ENCODE results near the gene SLC66A1. TPM values are rescaled to one million over a fixed set of nuclear protein-coding genes. Genes with fewer than 3 reads are reported as not detected.
"Not testable (repeated sequence)": the region's sequence is repeated elsewhere in the genome, so short reads cannot be mapped to it uniquely, and the experiment has no call there.

The SLC66A1 gene
- total and polyA plus RNA-seq, 3 experiments from 2014 or later = 5.7 to 10.4 (median 8.6) TPM

DNA sequence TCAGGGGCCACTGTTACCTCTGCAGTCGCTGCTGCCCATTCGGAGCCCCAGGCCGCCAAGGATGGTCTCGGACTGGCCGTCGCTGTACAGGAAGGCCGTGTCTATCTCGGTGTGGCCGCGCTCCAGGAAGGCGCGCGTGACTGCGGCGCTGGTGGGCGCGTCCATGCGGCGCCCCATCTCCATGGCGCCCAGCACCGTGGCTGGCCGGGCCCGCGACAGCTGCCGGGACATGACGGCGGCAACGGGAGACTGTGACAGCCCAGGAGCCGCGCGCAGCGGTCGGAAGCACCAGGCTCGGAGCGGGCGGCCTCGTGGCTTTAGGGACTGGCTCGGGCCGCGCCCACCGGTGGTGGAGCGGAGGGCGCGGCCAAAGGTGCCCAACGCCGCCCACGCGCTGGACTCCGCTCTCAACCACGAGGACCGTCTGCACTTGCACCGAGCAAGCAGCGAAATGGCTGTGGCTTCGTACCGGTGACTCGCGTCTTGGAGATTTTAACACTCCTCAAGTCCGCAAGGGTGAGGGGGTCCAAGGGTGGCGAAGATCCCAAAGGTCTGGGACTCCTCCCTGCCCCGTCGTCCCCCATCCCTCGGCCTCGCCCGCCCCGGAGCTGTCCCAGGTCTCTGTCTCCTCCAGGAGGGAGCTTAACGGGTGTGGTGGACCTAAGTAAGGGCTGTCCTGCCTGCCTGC lies 38.1 kb upstream of the SLC66A1 start:
- POLR2A ChIA-PET; DNase-seq; H3K4me3 ChIP-seq (ENCODE audit: low read length); CTCF ChIA-PET; H3K27ac ChIP-seq (ENCODE audit: low read depth, low read length); H3K4me1 ChIP-seq (ENCODE audit: insufficient read depth, low read length); H3K4me1 Mint-ChIP-seq; H3K27ac Mint-ChIP-seq; H3K9me3 ChIP-seq (ENCODE audit: low read length); H3K4me3 Mint-ChIP-seq; H3K27me3 ChIP-seq (ENCODE audit: insufficient read depth, low read length, poor library complexity, severe bottlenecking); H3K36me3 ChIP-seq (ENCODE audit: insufficient read depth, low read length): not testable (repeated sequence)
- peaks cover 0 to 12% (median 0%) of the 10 kb centered on the region in 3 donors for H3K36me3 Mint-ChIP-seq
- peaks cover 14 to 26% of the 10 kb centered on the region in 2 donors for H3K27me3 Mint-ChIP-seq
- H3K9me3 Mint-ChIP-seq = peaks cover 2 to 10% (median 6%) of the 10 kb centered on the region in 5 donors

DNA sequence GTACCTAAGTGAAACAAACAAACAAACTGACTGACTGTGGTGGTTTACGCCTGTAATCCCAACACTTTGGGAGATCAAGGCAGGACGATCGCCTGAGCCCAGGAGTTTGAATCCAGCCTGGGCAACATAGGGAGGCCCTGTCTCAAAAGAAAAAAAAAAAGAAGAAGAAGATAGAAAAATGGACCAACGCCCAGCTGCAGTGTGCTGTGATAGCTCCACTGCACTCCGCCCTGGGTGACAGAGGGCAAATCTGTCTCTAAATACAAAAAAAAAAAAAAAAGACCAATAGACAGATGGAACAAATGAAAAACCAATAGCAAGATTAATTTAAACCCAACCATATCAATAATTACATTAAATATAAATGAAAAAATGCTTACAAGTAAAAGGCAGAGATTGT lies 37.5 kb upstream of the SLC66A1 start:
- H3K27ac Mint-ChIP-seq = no peak overlapping the region
- Histone ChIP-seq H3K36me3 (ENCODE audit: insufficient read depth, low read length) (no peaks in the 10 kb centered on the region), H3K4me1 (ENCODE audit: insufficient read depth, low read length) (no peaks in the 10 kb centered on the region), H3K27me3 (ENCODE audit: insufficient read depth, low read length, poor library complexity, severe bottlenecking) (peaks cover 4% of the 10 kb centered on the region), H3K27ac (ENCODE audit: low read depth, low read length) (no peak overlapping the region), H3K4me3 (ENCODE audit: low read length) (no peak overlapping the region), H3K9me3 (ENCODE audit: low read length) (no peaks in the 10 kb centered on the region)
- H3K36me3 Mint-ChIP-seq = peaks cover 0 to 12% (median 0%) of the 10 kb centered on the region in 3 donors
- POLR2A ChIA-PET = no interaction called here
- H3K9me3 Mint-ChIP-seq = peaks cover 2 to 10% (median 6%) of the 10 kb centered on the region in 5 donors
- CTCF ChIA-PET = no interaction called here
- H3K4me1 Mint-ChIP-seq = peaks cover 0 to 5% (median 4%) of the 10 kb centered on the region in 3 donors
- DNase-seq = no peak
- no peak overlapping the region for H3K4me3 Mint-ChIP-seq
- H3K27me3 Mint-ChIP-seq = peaks cover 14 to 26% of the 10 kb centered on the region in 2 donors

DNA sequence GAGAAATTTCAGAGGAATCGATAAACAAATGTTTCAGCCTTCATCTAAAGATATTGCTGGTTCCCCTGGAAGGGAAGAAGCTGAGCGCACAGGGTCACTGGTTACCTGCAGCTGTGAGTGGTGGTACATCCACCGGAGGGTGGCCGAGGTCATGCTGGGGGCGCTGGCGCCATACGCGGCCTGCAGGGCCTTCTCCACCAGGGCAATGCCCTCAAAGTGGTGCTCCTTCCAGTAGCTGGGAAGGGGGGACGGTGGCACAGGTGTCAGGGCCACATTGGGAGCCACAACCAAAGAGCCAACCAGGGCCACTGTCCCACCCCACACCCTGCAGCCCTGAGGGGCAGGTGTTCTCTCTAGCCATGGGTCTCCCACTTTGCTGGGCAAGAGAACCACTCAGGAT lies 28.2 kb upstream of the SLC66A1 start:
- DNase-seq = no peak
- POLR2A ChIA-PET = no interaction called here
- CTCF ChIA-PET = no interaction called here
- no peaks in the 10 kb centered on the region for H3K27me3 ChIP-seq (ENCODE audit: insufficient read depth, low read length, poor library complexity, severe bottlenecking)
- H3K27ac ChIP-seq (ENCODE audit: low read depth, low read length) = no peak overlapping the region
- H3K9me3 Mint-ChIP-seq = no peaks in the 10 kb centered on the region
- no peak overlapping the region for H3K4me3 ChIP-seq (ENCODE audit: low read length)
- peaks cover 0 to 2% (median 0%) of the 10 kb centered on the region in 3 donors for H3K36me3 Mint-ChIP-seq
- no peaks in the 10 kb centered on the region for H3K9me3 ChIP-seq (ENCODE audit: low read length)
- H3K4me1 Mint-ChIP-seq = peaks cover 3 to 6% (median 3%) of the 10 kb centered on the region in 3 donors
- no peaks in the 10 kb centered on the region for H3K4me1 ChIP-seq (ENCODE audit: insufficient read depth, low read length)
- no peak overlapping the region for H3K27ac Mint-ChIP-seq
- no peaks in the 10 kb centered on the region for H3K36me3 ChIP-seq (ENCODE audit: insufficient read depth, low read length)
- H3K4me3 Mint-ChIP-seq = no peak overlapping the region
- peaks cover 0 to 9% of the 10 kb centered on the region in 2 donors for H3K27me3 Mint-ChIP-seq

DNA sequence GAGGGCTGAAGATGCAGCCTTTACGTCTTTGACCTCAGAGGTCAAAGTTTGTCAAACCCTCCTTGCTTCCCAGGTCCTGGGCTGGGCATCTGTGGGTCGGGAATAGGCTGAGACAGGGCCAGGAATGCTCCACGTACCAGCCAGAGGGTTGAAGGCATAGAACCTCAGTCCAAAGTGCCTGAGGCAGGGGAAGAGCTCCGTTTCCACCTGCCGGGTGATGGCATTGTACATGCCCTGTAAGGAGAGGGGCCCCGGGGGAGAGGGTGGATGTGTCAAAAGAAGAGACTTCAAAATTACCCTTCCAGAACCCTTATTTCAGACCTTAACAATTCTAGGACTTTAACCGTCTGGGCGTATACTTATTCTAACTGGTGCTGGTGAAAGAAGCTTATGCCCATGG lies 27.2 kb upstream of the SLC66A1 start:
- no peaks in the 10 kb centered on the region for H3K9me3 ChIP-seq (ENCODE audit: low read length)
- H3K27ac ChIP-seq (ENCODE audit: low read depth, low read length) = no peak overlapping the region
- Mint-ChIP-seq H3K27me3 (peaks cover 0 to 18% of the 10 kb centered on the region in 2 donors), H3K4me1 (peaks cover 3 to 10% (median 6%) of the 10 kb centered on the region in 3 donors), H3K27ac (no peak overlapping the region), H3K9me3 (no peaks in the 10 kb centered on the region), H3K4me3 (no peak overlapping the region), H3K36me3 (peaks cover 0 to 2% (median 0%) of the 10 kb centered on the region in 3 donors)
- no peaks in the 10 kb centered on the region for H3K4me1 ChIP-seq (ENCODE audit: insufficient read depth, low read length)
- CTCF ChIA-PET = no interaction called here
- POLR2A ChIA-PET = no interaction called here
- no peaks in the 10 kb centered on the region for H3K27me3 ChIP-seq (ENCODE audit: insufficient read depth, low read length, poor library complexity, severe bottlenecking)
- H3K36me3 ChIP-seq (ENCODE audit: insufficient read depth, low read length) = no peaks in the 10 kb centered on the region
- H3K4me3 ChIP-seq (ENCODE audit: low read length) = no peak overlapping the region
- DNase-seq = no peak

DNA sequence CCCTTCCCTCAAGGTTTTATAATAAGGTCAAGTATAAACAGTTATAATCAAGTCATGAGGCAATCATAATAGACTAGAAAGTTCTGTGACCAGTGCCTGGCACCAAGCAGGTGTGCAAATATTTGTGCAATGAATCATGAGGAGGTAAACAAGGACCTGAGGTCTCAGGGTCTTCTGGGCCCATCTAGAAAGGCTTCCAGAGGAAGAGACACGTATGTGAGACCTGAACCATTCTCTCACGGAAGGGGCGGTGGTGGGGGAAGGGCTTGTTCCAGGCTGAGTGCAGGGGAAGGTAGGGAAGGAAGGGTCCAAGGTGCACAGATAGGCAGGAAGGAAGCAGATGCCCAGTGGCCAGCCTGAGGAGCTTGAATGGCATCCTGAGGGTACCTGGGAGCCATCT lies 26.8 kb upstream of the SLC66A1 start:
- H3K9me3 Mint-ChIP-seq; H3K27ac Mint-ChIP-seq; H3K4me3 ChIP-seq (ENCODE audit: low read length); DNase-seq; H3K27me3 ChIP-seq (ENCODE audit: insufficient read depth, low read length, poor library complexity, severe bottlenecking); H3K27ac ChIP-seq (ENCODE audit: low read depth, low read length); H3K4me3 Mint-ChIP-seq; H3K9me3 ChIP-seq (ENCODE audit: low read length); H3K4me1 ChIP-seq (ENCODE audit: insufficient read depth, low read length); H3K36me3 ChIP-seq (ENCODE audit: insufficient read depth, low read length); CTCF ChIA-PET; POLR2A ChIA-PET; H3K36me3 Mint-ChIP-seq: not testable (repeated sequence)
- Mint-ChIP-seq H3K4me1 (peaks cover 3 to 10% (median 6%) of the 10 kb centered on the region in 3 donors), H3K27me3 (peaks cover 0 to 22% of the 10 kb centered on the region in 2 donors)

DNA sequence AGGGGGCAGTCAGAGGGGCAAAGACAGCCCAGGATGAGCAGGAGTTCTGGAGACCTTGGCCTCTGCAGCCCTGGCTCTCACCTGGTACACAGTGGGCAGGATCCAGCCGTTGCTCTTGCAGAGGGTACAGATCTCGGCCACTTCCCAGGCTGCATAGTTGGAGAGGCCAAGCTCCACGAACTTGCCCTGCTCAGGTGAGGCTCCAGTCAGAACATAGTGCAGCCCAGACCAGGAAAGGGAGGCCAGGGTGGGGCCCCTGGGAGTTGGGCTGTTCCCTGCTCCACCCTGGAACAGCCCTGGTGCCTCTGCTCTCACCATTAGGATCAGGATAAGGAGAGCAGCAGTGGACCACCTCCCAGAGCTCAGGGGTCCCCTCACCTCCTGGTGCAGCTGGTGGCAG lies 26.3 kb upstream of the SLC66A1 start:
- not testable (repeated sequence) for H3K4me3 ChIP-seq (ENCODE audit: low read length)

DNA sequence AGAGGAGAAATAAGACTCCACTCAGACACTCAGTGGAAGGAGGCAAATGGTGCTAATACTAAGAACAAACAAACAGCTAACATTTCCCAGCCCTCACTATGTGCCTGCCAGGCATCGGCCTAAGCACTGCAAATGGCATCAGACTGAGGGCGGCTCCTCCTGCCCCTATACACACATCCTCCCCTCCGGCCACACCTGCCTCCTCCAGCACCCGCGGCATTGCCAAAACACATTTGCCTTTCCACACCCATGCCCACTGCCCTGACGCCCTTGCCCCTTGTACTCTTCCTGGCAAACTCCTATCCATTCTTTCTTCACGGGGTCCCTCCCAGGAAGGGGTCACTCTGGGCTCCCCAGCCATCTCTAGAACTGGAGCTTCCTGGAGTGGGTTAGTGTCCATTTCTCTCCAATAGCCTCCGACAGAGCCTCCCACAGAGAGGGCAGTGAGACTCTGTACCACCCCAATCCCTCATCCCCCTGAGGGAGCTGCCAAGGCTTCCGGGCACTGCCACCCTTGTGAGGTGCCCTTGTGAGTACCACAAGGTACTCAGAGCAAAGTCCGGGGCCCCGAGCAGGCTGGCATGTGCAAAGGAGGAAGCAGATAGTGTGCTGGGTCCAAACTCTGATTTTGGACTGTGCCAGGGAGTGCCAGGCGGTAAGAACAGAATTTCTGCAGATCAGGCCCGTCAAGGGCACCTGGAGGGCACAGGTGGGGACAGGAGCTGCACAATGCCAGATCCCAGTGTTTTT lies 24.5 kb upstream of the SLC66A1 start:
- Mint-ChIP-seq H3K36me3 (peaks cover 0 to 8% (median 0%) of the 10 kb centered on the region in 3 donors), H3K4me3 (peak overlapping the region; percentile 16 to 72 (median 67)), H3K27me3 (peaks cover 0 to 22% of the 10 kb centered on the region in 2 donors), H3K4me1 (peaks cover 3 to 10% (median 6%) of the 10 kb centered on the region in 3 donors), H3K27ac (peak overlapping the region in 2 of 8 donors; percentile 47 to 54), H3K9me3 (peaks cover 0 to 4% (median 0%) of the 10 kb centered on the region in 5 donors)
- no peak for DNase-seq
- ChIA-PET CTCF (no interaction called here), POLR2A (no interaction called here)
- Histone ChIP-seq H3K4me1 (ENCODE audit: insufficient read depth, low read length) (no peaks in the 10 kb centered on the region), H3K27ac (ENCODE audit: low read depth, low read length) (no peak overlapping the region), H3K36me3 (ENCODE audit: insufficient read depth, low read length) (no peaks in the 10 kb centered on the region), H3K9me3 (ENCODE audit: low read length) (no peaks in the 10 kb centered on the region), H3K4me3 (ENCODE audit: low read length) (no peak overlapping the region), H3K27me3 (ENCODE audit: insufficient read depth, low read length, poor library complexity, severe bottlenecking) (no peaks in the 10 kb centered on the region)

More for the DNA sequence above, 26.3 kb upstream of the SLC66A1 start:
- H3K27me3 Mint-ChIP-seq = peaks cover 0 to 22% of the 10 kb centered on the region in 2 donors
- CTCF ChIA-PET; DNase-seq; H3K9me3 ChIP-seq (ENCODE audit: low read length); H3K9me3 Mint-ChIP-seq; H3K4me3 Mint-ChIP-seq; H3K36me3 ChIP-seq (ENCODE audit: insufficient read depth, low read length); H3K27ac Mint-ChIP-seq; H3K4me1 ChIP-seq (ENCODE audit: insufficient read depth, low read length); POLR2A ChIA-PET; H3K36me3 Mint-ChIP-seq; H3K27me3 ChIP-seq (ENCODE audit: insufficient read depth, low read length, poor library complexity, severe bottlenecking); H3K27ac ChIP-seq (ENCODE audit: low read depth, low read length): not testable (repeated sequence)
- peaks cover 3 to 10% (median 6%) of the 10 kb centered on the region in 3 donors for H3K4me1 Mint-ChIP-seq

Measured in CD8-positive, alpha-beta memory T cell (primary cell).